SIG-M5 treated with dmso at 0.1 percent for 504 hours (cell line): ENCODE results near the gene FOXN4.

Experiments
- DNase-seq: peaks from one replicate; lab custom pipeline; 2025; ENCODE audit not compliant: unreplicated experiment; lab: John Stamatoyannopoulos, UW

The FOXN4 gene

DNA sequence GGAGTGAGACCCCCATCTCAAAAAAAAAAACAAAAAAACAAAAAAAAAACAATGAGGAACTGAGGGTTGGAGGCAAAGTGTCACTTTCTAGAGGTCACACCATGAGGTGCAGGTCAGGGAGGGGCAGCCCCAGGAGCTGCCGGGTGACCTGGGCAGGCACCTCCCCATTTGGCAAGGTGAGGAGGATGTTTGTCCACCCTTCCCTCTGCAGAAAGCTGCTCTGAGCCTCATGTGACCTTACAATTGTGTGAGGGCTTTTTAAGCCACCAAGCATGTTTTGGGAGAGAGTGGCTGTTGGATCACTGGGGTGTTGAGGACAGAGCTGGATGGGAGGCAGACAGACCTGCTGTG lies 49.6 kb downstream of the FOXN4 start:
- DNase-seq, result no peak

DNA sequence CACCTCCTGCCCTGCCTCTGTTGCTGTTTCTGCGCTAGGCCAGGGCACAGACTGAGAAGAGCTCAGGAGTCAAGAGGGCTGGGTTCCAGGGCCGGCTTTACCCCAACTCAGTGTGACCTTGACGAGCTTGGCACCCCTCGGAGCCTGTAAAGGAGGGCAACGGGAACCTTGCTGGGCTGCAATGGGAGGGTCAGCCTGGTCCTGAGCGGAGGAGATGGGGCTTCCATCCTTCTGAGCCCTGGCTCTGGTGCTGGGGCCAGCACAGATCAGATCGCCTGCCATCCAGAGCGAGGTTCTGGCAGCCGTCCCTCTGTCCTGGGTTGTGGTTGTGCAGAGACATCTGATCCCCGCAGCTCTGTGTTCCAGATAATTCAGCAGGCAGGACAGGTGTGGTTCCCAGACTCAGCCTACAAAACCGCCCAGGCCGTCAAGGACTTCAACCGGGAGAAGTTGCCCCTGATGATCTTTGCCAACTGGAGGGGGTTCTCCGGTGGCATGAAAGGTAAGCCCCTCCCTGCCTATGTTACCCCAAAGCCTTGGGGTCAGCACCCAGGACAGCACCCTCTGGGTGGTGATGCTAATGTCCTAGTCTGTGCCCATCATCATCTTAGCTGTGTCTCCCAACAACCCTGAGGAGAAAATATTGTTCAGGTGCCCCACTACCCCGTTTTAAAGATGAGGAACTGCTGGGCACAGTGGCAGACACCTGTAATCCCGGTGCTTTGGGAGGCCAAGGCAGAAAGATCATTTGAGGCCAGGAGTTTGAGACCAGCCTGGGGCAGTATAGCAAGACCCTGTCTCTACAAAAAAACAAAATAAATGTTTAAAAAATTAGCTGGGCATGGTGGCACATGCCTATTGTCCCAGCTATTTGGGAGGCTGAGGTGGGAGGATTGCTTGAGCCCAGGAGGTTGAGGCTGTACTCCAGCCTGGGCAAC lies 50.2 kb downstream of the FOXN4 start:
- DNase-seq, result peak; percentile 3

DNA sequence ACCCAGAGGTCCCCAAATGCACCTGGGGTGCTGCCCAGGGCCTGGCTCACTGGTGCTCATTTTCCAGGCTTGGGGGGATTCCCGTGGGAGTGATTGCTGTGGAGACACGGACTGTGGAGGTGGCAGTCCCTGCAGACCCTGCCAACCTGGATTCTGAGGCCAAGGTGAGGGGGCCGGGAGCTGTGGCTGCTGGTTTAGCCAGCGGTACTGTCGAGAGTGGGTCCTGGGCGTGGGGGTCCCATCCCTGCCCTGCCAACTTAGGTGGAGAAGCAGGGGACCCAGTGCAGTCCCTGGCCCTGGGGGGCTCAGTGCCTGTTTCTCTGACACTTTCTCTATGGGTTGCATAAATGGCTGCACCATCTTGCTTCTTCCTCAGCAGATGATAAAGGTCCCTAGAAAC lies 50.9 kb downstream of the FOXN4 start:
- DNase-seq, result no peak

DNA sequence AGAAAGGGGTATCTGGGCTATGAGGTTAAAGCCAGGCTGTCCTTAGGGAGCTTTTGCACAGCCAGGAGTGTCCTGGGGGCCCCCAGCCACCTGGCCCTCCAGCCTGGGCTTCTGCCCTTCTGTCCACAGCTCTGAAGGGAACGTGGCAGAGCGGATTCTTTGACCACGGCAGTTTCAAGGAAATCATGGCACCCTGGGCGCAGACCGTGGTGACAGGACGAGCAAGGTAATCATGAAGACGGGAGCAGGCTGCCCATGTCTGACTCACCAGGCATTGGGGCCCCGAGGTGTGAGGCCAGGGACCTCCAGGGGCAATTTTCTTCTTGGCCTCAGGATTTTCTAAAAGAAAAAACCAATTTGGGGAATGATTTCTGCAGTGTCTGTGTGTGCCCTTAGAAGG lies 53.1 kb downstream of the FOXN4 start:
- no peak for DNase-seq

DNA sequence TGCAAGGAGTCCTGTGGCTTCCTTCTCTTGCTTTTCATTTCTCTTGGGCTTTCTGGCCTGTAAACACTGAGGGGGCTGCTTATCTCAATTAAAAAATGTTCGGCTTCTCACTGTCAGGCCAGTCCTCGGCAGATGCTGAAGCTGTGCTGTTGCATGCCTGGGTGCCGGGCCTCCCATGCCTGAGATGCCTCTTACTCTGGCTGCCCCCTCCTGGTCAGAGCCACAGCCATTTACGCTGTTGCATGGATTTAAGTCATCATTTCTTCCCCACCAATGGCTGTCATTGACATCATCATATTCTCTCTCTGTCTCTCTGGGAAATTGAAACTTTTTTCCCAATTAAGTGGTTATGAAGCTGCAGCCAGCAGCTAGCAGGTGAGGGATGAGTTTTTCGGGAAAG lies 53.7 kb downstream of the FOXN4 start:
- peak; percentile 26 for DNase-seq

DNA sequence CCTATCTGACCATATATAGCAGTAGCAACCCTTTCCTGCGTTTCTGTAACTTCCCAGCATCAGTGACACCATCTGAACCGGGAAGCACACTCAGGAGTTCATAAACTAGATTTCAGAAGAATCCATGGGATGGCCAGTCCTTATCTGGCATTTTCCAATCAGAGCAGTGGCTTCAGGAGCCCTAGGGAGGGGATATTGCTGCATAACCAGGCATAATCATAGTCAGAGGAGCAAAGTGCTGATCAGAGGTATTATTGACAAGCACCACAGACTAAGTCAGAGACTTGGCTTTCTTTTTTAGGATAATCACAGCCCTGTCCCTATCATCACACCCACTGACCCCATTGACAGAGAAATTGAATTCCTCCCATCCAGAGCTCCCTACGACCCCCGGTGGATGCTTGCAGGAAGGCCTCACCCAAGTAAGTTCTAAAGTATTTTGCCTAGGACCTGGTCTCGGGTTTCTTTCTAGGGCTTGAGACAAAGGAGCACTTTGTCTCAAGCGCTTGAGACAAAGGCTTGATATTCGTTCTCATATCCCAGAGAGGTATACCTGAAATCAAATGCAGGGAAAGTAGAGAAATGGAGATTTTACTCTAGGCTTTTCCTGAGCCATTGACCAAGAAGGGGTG lies 55.1 kb downstream of the FOXN4 start:
- no peak for DNase-seq

DNA sequence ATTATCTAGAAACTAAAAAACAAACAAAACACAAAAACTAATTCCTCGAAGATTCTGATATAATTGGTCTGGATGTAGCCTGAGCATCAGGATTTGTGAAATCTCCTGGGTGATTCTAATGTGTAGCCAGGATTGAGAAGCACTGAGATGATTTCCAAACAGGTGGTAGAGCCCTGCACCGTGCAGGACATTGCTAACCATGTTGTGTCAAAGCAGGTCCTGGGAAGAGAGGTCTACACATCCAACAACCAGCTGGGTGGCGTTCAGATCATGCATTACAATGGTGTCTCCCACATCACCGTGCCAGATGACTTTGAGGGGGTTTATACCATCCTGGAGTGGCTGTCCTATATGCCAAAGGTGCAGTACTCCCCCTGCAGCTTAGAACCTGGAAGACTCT lies 56.3 kb downstream of the FOXN4 start:
- DNase-seq, result no peak

DNA sequence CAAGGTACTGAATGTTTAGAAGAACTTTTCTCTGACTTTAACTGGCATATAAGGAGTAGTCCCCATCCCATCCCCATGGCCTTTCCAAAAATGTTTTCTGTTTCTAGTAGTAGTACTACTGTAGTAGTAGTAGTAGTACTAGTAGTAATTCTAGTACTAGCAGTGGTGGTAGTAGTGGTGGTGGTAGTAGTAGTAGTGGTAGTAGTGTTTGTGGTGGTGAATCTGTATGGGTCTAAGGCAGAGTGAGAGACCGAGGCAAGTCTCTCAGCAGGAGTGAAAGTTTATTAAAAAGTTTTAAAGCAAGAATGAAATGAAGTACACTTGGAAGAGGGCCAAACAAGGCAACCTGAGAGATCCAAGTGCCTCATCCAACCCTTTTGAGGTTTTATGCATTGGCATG lies 58.6 kb downstream of the FOXN4 start:
- DNase-seq, result no peak

DNA sequence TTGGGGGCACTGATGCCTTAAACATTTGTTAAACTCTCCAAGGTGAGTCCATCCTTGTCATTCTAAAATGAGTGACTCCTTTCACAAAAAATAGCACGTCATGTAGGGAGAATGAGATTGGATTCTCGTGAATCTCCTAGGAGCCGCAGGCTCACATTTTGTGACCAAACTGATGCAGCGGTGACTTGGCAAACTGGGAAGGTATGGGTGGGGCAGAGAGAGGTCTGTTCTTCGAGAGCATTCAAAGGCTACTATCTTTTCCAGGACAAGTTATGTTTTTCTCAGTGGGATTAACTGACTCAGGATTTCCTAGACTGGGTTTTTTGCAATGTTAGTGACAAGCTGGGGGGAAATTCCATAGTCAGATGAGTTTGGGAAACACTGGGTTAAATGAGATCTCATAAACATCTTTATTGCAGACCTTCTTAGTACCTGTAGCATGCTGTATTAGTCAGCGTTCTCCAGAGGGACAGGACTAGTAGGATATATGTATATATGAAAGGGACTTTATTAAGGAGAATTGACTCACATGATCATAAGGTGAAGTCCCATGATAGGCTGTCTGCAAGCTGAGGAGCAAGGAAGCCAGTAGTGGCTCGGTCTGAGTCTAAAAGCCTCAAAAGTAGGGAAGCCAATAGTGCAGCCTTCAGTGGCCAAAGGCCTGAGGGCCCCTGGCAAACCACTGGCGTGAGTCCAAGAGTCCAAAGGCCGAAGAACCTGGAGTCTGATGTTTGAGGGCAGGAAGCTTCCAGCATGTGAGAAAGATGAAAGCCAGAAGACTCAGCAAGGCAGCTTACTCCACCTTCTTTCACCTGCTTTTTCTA lies 61.0 kb downstream of the FOXN4 start:
- DNase-seq, result no peak

DNA sequence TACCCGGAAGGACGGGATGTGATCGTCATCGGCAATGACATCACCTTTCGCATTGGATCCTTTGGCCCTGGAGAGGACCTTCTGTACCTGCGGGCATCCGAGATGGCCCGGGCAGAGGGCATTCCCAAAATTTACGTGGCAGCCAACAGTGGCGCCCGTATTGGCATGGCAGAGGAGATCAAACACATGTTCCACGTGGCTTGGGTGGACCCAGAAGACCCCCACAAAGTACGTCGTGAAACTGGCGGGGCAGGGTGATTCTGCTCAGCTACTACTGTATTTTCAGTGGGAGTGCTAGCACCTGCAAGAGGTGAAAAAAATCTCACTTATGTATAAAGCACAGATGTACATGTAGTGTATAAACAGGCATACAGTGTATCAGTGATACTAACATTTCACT lies 62.9 kb downstream of the FOXN4 start:
- DNase-seq, result no peak

DNA sequence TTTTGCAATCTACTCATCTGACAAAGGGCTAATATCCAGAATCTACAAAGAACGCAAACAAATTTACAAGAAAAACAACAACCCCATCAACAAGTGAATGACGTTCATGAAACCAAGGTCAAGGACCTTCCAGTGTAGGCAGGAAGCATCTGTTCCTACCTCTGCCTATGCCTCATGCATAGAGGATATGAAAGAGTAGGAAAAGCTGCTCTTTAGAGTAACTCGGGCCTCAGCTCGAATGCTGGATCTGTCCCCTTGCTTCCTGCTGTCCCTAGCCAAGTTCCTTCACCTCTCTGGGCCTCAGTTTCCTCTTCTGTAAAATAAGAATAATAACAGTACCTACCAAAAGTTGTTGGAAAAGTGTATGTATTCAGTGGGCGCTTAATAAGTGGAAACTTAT lies 65.0 kb downstream of the FOXN4 start:
- no peak for DNase-seq

DNA sequence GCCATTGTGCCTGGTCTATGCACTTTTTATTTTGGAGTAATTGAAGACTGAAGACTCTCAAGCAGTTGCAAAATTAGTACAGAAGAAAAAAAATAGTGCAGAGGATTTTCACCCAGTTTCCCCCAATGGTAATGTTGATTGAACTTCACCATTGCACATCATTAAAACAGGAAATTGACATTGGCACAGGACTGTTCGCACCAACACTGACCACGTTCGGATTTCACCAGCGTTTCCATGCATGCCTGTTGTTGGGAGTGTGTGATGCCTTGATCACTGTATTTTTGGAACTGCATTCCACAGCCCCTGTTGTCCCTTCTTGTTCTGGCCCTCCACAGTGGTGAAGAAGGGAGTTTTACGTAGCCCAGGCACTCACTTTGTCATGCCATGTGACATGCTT lies 67.1 kb downstream of the FOXN4 start:
- DNase-seq, result no peak

DNA sequence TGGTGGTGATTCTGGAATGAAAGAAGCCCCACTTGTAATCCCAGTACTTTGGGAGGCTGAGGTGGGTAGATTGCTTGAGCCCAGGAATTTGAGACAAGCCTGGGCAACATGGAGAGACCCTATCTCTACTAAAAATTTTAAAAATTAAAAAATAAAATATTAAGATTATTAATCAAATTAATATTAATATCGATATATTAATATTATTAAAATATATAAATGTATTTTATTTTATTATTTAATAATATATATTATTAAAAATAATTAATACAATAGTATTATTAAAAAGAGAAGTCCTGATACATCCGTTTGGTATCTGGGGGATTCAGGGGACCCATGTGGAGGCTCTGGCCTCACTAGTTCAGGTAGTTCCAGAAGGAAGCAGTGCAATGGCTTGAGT lies 68.7 kb downstream of the FOXN4 start:
- DNase-seq, result no peak

DNA sequence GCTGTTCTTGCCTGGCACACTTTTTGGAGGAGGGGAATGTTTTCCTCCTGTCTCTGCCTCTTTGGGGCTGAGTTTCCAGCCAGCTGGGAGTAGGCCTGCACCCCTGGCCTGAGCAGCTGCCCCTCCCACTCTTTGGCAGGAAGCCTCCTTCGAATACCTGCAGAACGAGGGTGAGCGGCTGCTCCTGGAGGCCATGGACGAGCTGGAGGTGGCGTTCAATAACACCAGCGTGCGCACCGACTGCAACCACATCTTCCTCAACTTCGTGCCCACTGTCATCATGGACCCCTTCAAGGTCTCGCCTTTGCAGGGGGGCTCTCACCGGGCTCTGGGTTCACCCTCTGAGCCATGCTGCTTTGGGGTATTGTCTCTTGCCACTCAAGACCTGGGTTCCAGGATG lies 69.4 kb downstream of the FOXN4 start:
- no peak for DNase-seq

DNA sequence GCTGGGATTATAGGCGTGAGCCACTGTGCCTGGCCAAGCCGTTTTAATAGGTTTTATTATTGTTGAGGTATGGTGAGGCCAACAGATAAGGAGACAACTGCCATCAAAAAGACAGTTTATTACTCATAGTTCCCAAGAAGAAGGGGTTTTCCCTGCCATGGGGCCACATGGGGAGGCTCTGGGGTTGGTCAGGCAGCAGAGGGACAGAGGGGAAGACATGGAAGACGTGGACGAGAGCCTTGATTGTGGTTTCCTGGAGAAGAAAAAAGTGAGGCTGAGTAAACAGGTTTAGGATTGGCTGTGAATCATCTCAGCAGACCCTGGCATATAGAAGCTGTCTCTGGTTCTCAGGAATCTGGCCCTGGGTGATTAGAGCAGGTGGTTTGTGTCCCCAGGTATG lies 69.9 kb downstream of the FOXN4 start:
- DNase-seq, result no peak

DNA sequence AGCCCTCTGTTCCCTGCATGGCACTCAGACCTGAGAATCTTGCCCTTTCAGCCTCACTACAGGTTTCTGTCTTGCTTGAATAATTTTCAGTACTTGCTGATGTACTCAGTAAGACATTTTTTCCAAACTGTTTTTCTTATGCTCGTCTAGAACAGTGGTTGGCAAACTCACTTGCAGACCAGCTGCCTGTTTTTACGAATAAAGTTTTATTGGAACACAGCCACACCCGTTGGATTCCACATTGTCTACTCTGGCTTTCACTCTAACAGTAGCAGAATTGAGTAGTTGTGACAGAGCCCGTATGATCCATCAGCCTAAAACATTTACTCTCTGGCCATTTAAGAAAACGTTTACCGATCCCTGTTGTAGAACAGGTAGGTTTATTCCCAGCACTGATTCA lies 72.8 kb downstream of the FOXN4 start:
- no peak for DNase-seq

DNA sequence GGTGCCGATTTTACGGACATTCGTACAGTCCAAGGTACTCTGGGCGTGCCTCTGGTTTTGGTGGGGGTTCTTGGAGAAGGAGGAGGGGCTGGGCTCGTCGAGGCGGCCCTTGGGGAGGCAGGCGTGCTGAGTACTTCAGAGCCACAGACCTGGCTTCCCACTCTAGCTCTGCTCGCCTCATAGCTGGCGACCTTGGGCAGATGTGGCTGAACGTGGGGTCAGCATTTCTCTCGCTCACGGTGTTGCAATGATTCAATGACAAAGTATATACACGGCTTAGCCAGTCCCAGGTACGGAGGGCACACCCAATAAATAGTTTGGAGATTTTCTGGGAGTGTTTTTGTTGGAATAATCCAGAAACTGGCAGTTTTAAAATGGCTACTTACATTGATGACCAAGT lies 75.1 kb downstream of the FOXN4 start:
- DNase-seq, result no peak

DNA sequence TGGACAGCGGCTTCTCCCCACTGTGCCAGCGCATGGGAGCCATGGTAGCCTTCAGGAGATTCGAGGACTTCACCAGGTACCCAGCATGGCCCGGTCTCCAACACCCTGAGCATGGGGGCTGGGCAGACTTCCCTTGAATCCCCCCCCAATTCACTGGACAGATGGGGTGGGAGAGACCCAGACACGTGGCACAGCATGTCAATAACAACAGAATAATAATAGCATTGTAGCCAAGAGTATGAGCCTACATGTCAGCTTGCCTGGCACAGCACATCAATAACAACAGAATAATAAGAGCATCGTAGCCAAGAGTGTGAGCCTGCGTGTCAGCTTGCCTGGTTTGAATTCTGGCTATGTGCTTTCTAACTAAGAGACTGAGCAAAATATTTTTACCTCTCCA lies 76.4 kb downstream of the FOXN4 start:
- DNase-seq, result no peak

DNA sequence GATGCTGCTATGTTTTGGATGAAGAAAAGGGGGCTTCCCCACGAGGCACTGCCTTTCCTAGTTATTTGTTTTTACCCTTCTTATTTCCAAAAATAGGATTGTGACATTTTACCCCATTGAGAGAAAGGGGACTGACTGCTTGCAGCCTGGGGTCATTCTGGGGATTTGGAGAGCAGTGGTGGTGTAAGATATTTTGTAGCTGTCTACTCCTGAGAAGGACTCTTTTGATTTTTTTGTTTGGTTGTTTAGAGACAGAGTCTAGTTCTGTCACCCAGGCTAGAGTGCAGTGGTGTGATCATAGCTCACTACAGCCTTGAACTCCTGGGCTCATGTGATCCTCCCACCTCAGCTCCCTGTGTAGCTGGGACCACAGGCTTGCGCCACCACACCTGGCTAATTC lies 78.9 kb downstream of the FOXN4 start:
- DNase-seq, result no peak

DNA sequence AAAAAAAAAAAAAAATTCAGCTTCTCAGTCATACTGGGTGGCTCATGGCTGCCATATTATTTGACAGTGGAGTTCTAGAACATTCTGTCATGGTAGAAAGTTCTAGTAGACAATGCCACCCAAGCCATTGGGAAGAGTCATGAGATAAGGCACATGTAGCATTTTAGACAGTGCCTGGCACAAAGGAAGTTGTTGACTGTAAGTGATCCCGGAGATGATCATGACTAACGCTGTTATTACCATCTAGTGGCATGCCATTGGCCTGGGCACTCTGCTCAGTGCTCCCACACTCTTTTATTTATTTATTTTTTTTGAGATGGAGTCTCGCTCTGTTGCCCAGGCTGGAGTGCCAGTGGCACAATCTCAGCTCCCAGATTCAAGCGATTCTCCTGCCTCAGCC lies 80.4 kb downstream of the FOXN4 start:
- DNase-seq, result no peak
